Esophagus muscularis mucosa (tissue), 4 donors: ENCODE results near the gene RXFP3. TPM values are rescaled to one million over a fixed set of nuclear protein-coding genes. Genes with fewer than 3 reads are reported as not detected.

Source experiments
- DNase-seq: peaks from one replicate; pipeline ENCODE4 v3.0.0-alpha.2; 2017; ENCODE audit errors: extremely low spot score
- H3K27ac ChIP-seq, 4 donors: fragments of 200-600 bp; sonication (generic); replicated peaks in 1 of 4; 1 replicate in 3 of 4; 2 replicates in 1 of 4; pipeline ENCODE4 v1.5.1; 2016 to 2019; ENCODE audit warnings: mild to moderate bottlenecking in 1 of 4
- H3K27me3 ChIP-seq, 4 donors: fragments of 200-600 bp; sonication (generic); one replicate each; pipeline versions ENCODE4 v1.5.1 to v1.6.0; 2016 to 2019
- H3K36me3 ChIP-seq, 4 donors: fragments of 200-600 bp; sonication (generic); one replicate each; pipeline ENCODE4 v1.5.1; 2016 to 2019
- H3K4me1 ChIP-seq, 4 donors: fragments of 200-600 bp; sonication (generic); one replicate each; pipeline ENCODE4 v1.5.1; 2016 to 2019
- H3K4me3 ChIP-seq, 4 donors: fragments of 200-600 bp; sonication (generic); 1 replicate in 2 of 4; 2 replicates in 2 of 4; pipeline ENCODE4 v1.5.1; 2016 to 2019; ENCODE audit warnings: mild to moderate bottlenecking in 4 of 4, moderate library complexity in 1 of 4
- H3K9me3 ChIP-seq, 4 donors: fragments of 200-600 bp; sonication (generic); 1 replicate in 3 of 4; 2 replicates in 1 of 4; pipeline ENCODE4 v1.5.1; 2016 to 2019
- EP300 ChIP-seq: sonication (generic); formaldehyde crosslinking; IDR thresholded peaks from one replicate; pipeline ENCODE4 v1.6.1; 2017; ENCODE audit warnings: antibody characterized with exemption
- POLR2A ChIP-seq: fragments of 450-650 bp; IDR thresholded peaks from one replicate; pipeline ENCODE4 v1.6.1; 2017; ENCODE audit warnings: antibody characterized with exemption, moderate library complexity, mild to moderate bottlenecking, low read depth
- POLR2AphosphoS5 ChIP-seq, 2 donors: sonication (generic); formaldehyde crosslinking; IDR thresholded peaks; one replicate each; pipeline ENCODE4 v1.6.1; 2017; ENCODE audit warnings: antibody characterized with exemption in 2 of 2
- WGBS: methylation state at CpG from one replicate; pipeline ENCODE4 v1.1.5; 2018; 5-methylcytosine and 5-hydroxymethylcytosine counted together
- intact Hi-C: fragments of 100-400 bp; cut with DNase I; formaldehyde crosslinking; loops from one replicate; pipeline ENCODE4 v1.15.1; 2023
- total RNA-seq, 4 donors: library from RNA; depleted of rRNA; stranded (reverse); fragments of >200 nt; gene quantifications; one replicate each; pipeline versions ENCODE4 v1.1.0 to v1.2.1, GENCODE V29; 2016
- TF ChIP-seq, protein P1 (sequence below), 3 experiments: fragments of 200-600 bp in 2 of 3; fragments of 450-650 bp in 1 of 3; sonication (generic) in 2 of 3; IDR thresholded peaks; one replicate each; pipeline ENCODE4 v1.5.1; 2017 to 2019; ENCODE audit warnings: antibody characterized with exemption in 3 of 3, mild to moderate bottlenecking in 2 of 3, moderate library complexity in 1 of 3

Gene RXFP3
- total RNA-seq, 4 donors from 2014 or later = not detected

- DNase-seq = peak; percentile 39
- H3K4me3 ChIP-seq = no peak overlapping the region
- no peak overlapping the region for H3K27ac ChIP-seq
- no peaks in the 10 kb centered on the region for H3K4me1 ChIP-seq
- no peaks in the 10 kb centered on the region for H3K9me3 ChIP-seq
- intact Hi-C loops = no loop called here
- H3K36me3 ChIP-seq = no peaks in the 10 kb centered on the region
- H3K27me3 ChIP-seq = peaks cover 0 to 4% (median 0%) of the 10 kb centered on the region in 4 donors
- WGBS = 53% methylated on average over 4 of the region's 4 CpGs
- TF ChIP-seq EP300 (no peak), POLR2AphosphoS5 (IDR thresholded peaks at IDR 0.05) (no peak), POLR2A (no peak)
- TF ChIP-seq, protein P1, sequence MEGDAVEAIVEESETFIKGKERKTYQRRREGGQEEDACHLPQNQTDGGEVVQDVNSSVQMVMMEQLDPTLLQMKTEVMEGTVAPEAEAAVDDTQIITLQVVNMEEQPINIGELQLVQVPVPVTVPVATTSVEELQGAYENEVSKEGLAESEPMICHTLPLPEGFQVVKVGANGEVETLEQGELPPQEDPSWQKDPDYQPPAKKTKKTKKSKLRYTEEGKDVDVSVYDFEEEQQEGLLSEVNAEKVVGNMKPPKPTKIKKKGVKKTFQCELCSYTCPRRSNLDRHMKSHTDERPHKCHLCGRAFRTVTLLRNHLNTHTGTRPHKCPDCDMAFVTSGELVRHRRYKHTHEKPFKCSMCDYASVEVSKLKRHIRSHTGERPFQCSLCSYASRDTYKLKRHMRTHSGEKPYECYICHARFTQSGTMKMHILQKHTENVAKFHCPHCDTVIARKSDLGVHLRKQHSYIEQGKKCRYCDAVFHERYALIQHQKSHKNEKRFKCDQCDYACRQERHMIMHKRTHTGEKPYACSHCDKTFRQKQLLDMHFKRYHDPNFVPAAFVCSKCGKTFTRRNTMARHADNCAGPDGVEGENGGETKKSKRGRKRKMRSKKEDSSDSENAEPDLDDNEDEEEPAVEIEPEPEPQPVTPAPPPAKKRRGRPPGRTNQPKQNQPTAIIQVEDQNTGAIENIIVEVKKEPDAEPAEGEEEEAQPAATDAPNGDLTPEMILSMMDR (IDR thresholded peaks at IDR 0.05) = no peak
Observed at GRCh38 chr5:33927685-33928084, 8.5 kb upstream of the RXFP3 start.

- DNase-seq = no peak
- WGBS = 81% methylated on average over 2 of the region's 2 CpGs
- Histone ChIP-seq H3K27me3 (peaks cover 0 to 4% (median 0%) of the 10 kb centered on the region in 4 donors), H3K9me3 (no peaks in the 10 kb centered on the region), H3K36me3 (no peaks in the 10 kb centered on the region), H3K27ac (no peak overlapping the region), H3K4me3 (no peak overlapping the region), H3K4me1 (no peaks in the 10 kb centered on the region)
- no peak for TF ChIP-seq POLR2A
- TF ChIP-seq, protein P1 (IDR thresholded peaks at IDR 0.05) = no peak
- no peak for TF ChIP-seq POLR2AphosphoS5 (IDR thresholded peaks at IDR 0.05)
- no peak for TF ChIP-seq EP300
- intact Hi-C loops = no loop called here
Observed at GRCh38 chr5:33928283-33928682, 7.9 kb upstream of the RXFP3 start.

- H3K4me3 ChIP-seq = no peak overlapping the region
- H3K27ac ChIP-seq = no peak overlapping the region
- TF ChIP-seq EP300 (no peak), POLR2AphosphoS5 (IDR thresholded peaks at IDR 0.05) (no peak), POLR2A (no peak)
- TF ChIP-seq, protein P1 (IDR thresholded peaks at IDR 0.05) = no peak
- no peaks in the 10 kb centered on the region for H3K4me1 ChIP-seq
- DNase-seq = peak; percentile 70
- no peaks in the 10 kb centered on the region for H3K36me3 ChIP-seq
- WGBS = 93% methylated on average over 4 of the region's 6 CpGs
- H3K27me3 ChIP-seq = peaks cover 0 to 5% (median 0%) of the 10 kb centered on the region in 4 donors
- no peaks in the 10 kb centered on the region for H3K9me3 ChIP-seq
- intact Hi-C loops = no loop called here
Observed at GRCh38 chr5:33929925-33930690, 6.1 kb upstream of the RXFP3 start.

- no peaks in the 10 kb centered on the region for H3K36me3 ChIP-seq
- no peaks in the 10 kb centered on the region for H3K9me3 ChIP-seq
- no peak overlapping the region for H3K27ac ChIP-seq
- TF ChIP-seq, protein P1 (IDR thresholded peaks at IDR 0.05) = no peak
- TF ChIP-seq POLR2A (no peak), POLR2AphosphoS5 (IDR thresholded peaks at IDR 0.05) (no peak), EP300 (no peak)
- peaks cover 3 to 7% (median 5%) of the 10 kb centered on the region in 4 donors for H3K4me1 ChIP-seq
- WGBS = 80% methylated on average over 5 of the region's 5 CpGs
- H3K27me3 ChIP-seq = peaks cover 0 to 15% (median 1%) of the 10 kb centered on the region in 4 donors
- intact Hi-C loops = no loop called here
- H3K4me3 ChIP-seq = no peak overlapping the region
- peak; percentile 45 for DNase-seq
Observed at GRCh38 chr5:33931136-33931535, 5.0 kb upstream of the RXFP3 start.
